H9 (cell line): ENCODE results near the gene CDK14. TPM values are rescaled to one million over a fixed set of nuclear protein-coding genes. Genes with fewer than 3 reads are reported as not detected.

ENCODE experiments used
- DNase-seq: peaks from one replicate; pipeline ENCODE4 v3.0.0-alpha.2; 2017
- H2AFZ ChIP-seq: one replicate; pipeline ENCODE4 v1.6.1; 2013; ENCODE audit warnings: mild to moderate bottlenecking, low read length, control low read depth, moderate library complexity
- H2AK5ac ChIP-seq: 2 replicates; pipeline ENCODE4 v1.6.1; 2013; ENCODE audit warnings: low read length, control low read depth, mixed read lengths; ENCODE audit not compliant: insufficient read length
- H2BK120ac ChIP-seq: one replicate; pipeline ENCODE4 v1.6.1; 2013; ENCODE audit warnings: low read depth, mild to moderate bottlenecking, low read length, control low read depth, inconsistent platforms; ENCODE audit not compliant: poor library complexity, severe bottlenecking
- H2BK12ac ChIP-seq: 2 replicates; pipeline ENCODE4 v1.6.1; 2013; ENCODE audit warnings: low read length, control low read depth, mixed read lengths, low read depth; ENCODE audit not compliant: insufficient read length
- H2BK15ac ChIP-seq: 2 replicates; pipeline ENCODE4 v1.6.1; 2013; ENCODE audit warnings: low read depth, low read length, control low read depth
- H2BK20ac ChIP-seq: one replicate; pipeline ENCODE4 v1.6.1; 2013; ENCODE audit warnings: low read depth, mild to moderate bottlenecking, low read length, control low read depth, inconsistent platforms; ENCODE audit not compliant: poor library complexity, severe bottlenecking
- H2BK5ac ChIP-seq: 2 replicates; pipeline ENCODE4 v1.6.1; 2013; ENCODE audit warnings: low read length, control low read depth, mixed read lengths; ENCODE audit not compliant: insufficient read length
- H3K14ac ChIP-seq: 2 replicates; pipeline ENCODE4 v1.6.1; 2013; ENCODE audit warnings: low read length, control low read depth; ENCODE audit not compliant: insufficient read depth
- H3K18ac ChIP-seq: 2 replicates; pipeline ENCODE4 v1.6.1; 2013; ENCODE audit warnings: low read depth, mild to moderate bottlenecking, mixed read lengths, low read length, control low read depth; ENCODE audit not compliant: insufficient read length
- H3K23ac ChIP-seq: 2 replicates; pipeline ENCODE4 v1.6.1; 2013; ENCODE audit warnings: low read length, control low read depth, mixed read lengths, low read depth; ENCODE audit not compliant: insufficient read length
- H3K23me2 ChIP-seq: 2 replicates; pipeline ENCODE4 v1.6.1; 2013; ENCODE audit warnings: low read depth, mild to moderate bottlenecking, mixed read lengths, low read length, control low read depth; ENCODE audit not compliant: insufficient read length, poor library complexity, severe bottlenecking
- H3K27ac ChIP-seq: 2 replicates; pipeline ENCODE4 v1.5.1; 2013; ENCODE audit warnings: low read length, control low read depth, mixed read lengths, low read depth; ENCODE audit not compliant: insufficient read length
- H3K27me3 ChIP-seq: 2 replicates; pipeline ENCODE4 v1.6.1; 2013; ENCODE audit warnings: low read length, control low read depth, inconsistent platforms; ENCODE audit not compliant: insufficient read depth
- H3K4ac ChIP-seq: 2 replicates; pipeline ENCODE4 v1.6.1; 2013; ENCODE audit warnings: low read depth, mild to moderate bottlenecking, control low read depth, inconsistent platforms, low read length, moderate library complexity
- H3K4me1 ChIP-seq: 2 replicates; pipeline ENCODE4 v1.6.1; 2013; ENCODE audit warnings: low read length, control low read depth, inconsistent platforms; ENCODE audit not compliant: insufficient read depth
- H3K4me2 ChIP-seq: 2 replicates; pipeline ENCODE4 v1.6.1; 2013; ENCODE audit warnings: low read length, control low read depth, mixed read lengths; ENCODE audit not compliant: insufficient read length, insufficient read depth
- H3K56ac ChIP-seq: 2 replicates; pipeline ENCODE4 v1.6.1; 2013; ENCODE audit warnings: low read depth, mild to moderate bottlenecking, mixed read lengths, low read length, control low read depth; ENCODE audit not compliant: insufficient read length
- H3K79me1 ChIP-seq: 2 replicates; pipeline ENCODE4 v1.6.1; 2013; ENCODE audit warnings: low read depth, mild to moderate bottlenecking, moderate library complexity, low read length, control low read depth, inconsistent platforms; ENCODE audit not compliant: insufficient read depth, poor library complexity, severe bottlenecking
- H3K79me2 ChIP-seq: 2 replicates; pipeline ENCODE4 v1.6.1; 2013; ENCODE audit warnings: low read length, control low read depth, inconsistent platforms; ENCODE audit not compliant: insufficient read depth
- H3K9ac ChIP-seq: 2 replicates; pipeline ENCODE4 v1.6.1; 2013; ENCODE audit warnings: low read length, control low read depth, mixed read lengths; ENCODE audit not compliant: insufficient read length; ENCODE audit errors: extremely low read depth
- H3K9me3 ChIP-seq: one replicate; pipeline ENCODE4 v1.6.1; 2013; ENCODE audit warnings: low read depth, low read length, inconsistent platforms; ENCODE audit not compliant: control insufficient read depth
- H3T11ph ChIP-seq: one replicate; pipeline ENCODE4 v1.6.1; 2013; ENCODE audit warnings: mild to moderate bottlenecking, low read length, control low read depth, inconsistent platforms
- H4K20me1 ChIP-seq: one replicate; pipeline ENCODE4 v1.6.1; 2013; ENCODE audit not compliant: control insufficient read depth, insufficient read length, insufficient read depth
- H4K5ac ChIP-seq: 2 replicates; pipeline ENCODE4 v1.6.1; 2013; ENCODE audit warnings: low read depth, mild to moderate bottlenecking, mixed read lengths, low read length, control low read depth; ENCODE audit not compliant: insufficient read length
- H4K8ac ChIP-seq: replicated peaks from 2 replicates; pipeline ENCODE4 v1.6.1; 2013; ENCODE audit warnings: low read length, control low read depth, mixed read lengths, low read depth; ENCODE audit not compliant: insufficient read length
- H4K91ac ChIP-seq: 2 replicates; pipeline ENCODE4 v1.6.1; 2013; ENCODE audit warnings: low read depth, mild to moderate bottlenecking, moderate library complexity, mixed read lengths, low read length, control low read depth; ENCODE audit not compliant: insufficient read length
- H3K27ac Mint-ChIP-seq, 3 experiments: 2 replicates in 2 of 3; 3 replicates in 1 of 3; pipeline ENCODE4 v1.8.0; 2020 to 2021; ENCODE audit warnings: mixed read lengths in 3 of 3, mild to moderate bottlenecking in 1 of 3, moderate library complexity in 1 of 3
- H3K27me3 Mint-ChIP-seq: 2 replicates; pipeline ENCODE4 v1.8.0; 2021; ENCODE audit warnings: low read depth, mild to moderate bottlenecking, moderate library complexity, mixed read lengths
- H3K36me3 Mint-ChIP-seq, 3 experiments: 2 replicates in 2 of 3; 3 replicates in 1 of 3; pipeline ENCODE4 v1.8.0; 2020 to 2021; ENCODE audit warnings: low read depth in 3 of 3, mixed read lengths in 3 of 3; ENCODE audit not compliant: insufficient read depth in 1 of 3
- H3K4me1 Mint-ChIP-seq, 2 experiments: 2 replicates each; pipeline ENCODE4 v1.8.0; 2020; ENCODE audit warnings: mixed read lengths in 2 of 2
- H3K4me3 Mint-ChIP-seq, 2 experiments: 2 replicates in 1 of 2; 3 replicates in 1 of 2; pipeline ENCODE4 v1.8.0; 2020 to 2021; ENCODE audit warnings: mild to moderate bottlenecking in 2 of 2, mixed read lengths in 2 of 2, moderate library complexity in 1 of 2
- H3K9me3 Mint-ChIP-seq, 2 experiments: 2 replicates in 1 of 2; 3 replicates in 1 of 2; pipeline ENCODE4 v1.8.0; 2020; ENCODE audit warnings: mild to moderate bottlenecking in 2 of 2, mixed read lengths in 2 of 2, moderate library complexity in 1 of 2
- WGBS: extraction: QIAGEN DNeasy Blood & Tissue Kit; methylation state at CpG from one replicate; pipeline ENCODE4 v1.1.7; 2013; ENCODE audit warnings: missing lambda C conversion rate, low lambda C conversion rate, mixed read lengths; ENCODE audit not compliant: insufficient read length; ENCODE audit errors: extremely low coverage; 5-methylcytosine and 5-hydroxymethylcytosine counted together
- total RNA-seq: library from RNA; stranded (reverse); gene quantifications from 2 replicates; pipeline ENCODE4 v1.2.1, GENCODE V29; 2021
- TF ChIP-seq, protein P1 (sequence below): fragments of 200-600 bp; sonication (generic); conservative IDR thresholded peaks from 3 replicates; pipeline ENCODE4 v1.8.0; 2021; ENCODE audit warnings: antibody characterized with exemption, mild to moderate bottlenecking

The CDK14 gene
- total RNA-seq, 1 experiment from 2014 or later = 23.9 TPM

DNA sequence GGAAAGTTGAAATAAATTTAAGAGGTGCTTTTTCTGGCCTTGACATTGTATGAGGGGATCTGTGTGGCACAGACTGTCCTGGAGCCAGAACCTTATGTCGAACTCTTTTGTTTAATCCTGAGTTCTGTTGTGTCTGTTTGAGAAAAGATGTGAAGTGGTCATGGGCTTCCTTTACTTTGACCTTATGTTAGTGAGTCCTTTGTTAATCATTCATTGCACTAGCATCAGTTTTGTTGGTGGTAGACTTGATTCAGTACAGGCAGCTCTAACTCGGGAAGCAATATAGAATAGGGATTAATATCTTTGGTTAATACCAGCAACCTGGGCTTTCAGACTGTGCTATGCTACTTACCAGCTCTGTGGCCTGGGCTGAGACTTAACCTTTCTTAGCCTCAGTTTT lies 544.2 kb downstream of the CDK14 start:
- Mint-ChIP-seq H3K4me3 (no peak overlapping the region), H3K4me1 (peaks cover 22 to 27% of the 10 kb centered on the region in 2 experiments), H3K36me3 (no peaks in the 10 kb centered on the region), H3K27me3 (no peaks in the 10 kb centered on the region), H3K27ac (no peak overlapping the region), H3K9me3 (no peaks in the 10 kb centered on the region)
- Histone ChIP-seq H3K14ac (no peak overlapping the region), H3K23me2 (no peaks in the 10 kb centered on the region), H3K9me3 (no peaks in the 10 kb centered on the region), H3K4me2 (no peak overlapping the region), H3K23ac (no peak overlapping the region), H3K79me1 (no peaks in the 10 kb centered on the region), H3K4ac (no peak overlapping the region), H3T11ph (no peak overlapping the region), H3K9ac (no peak overlapping the region), H2BK5ac (no peak overlapping the region), H3K79me2 (no peaks in the 10 kb centered on the region), H2BK20ac (no peak overlapping the region), H3K4me1 (peaks cover 7% of the 10 kb centered on the region), H2AK5ac (no peak overlapping the region), H4K91ac (no peak overlapping the region), H2AFZ (no peak overlapping the region), H4K20me1 (no peaks in the 10 kb centered on the region), H3K27me3 (no peaks in the 10 kb centered on the region), H4K8ac (no peak overlapping the region), H3K27ac (no peak overlapping the region), H3K56ac (no peak overlapping the region), H2BK120ac (no peak overlapping the region), H4K5ac (no peak overlapping the region), H2BK12ac (no peak overlapping the region), H2BK15ac (no peak overlapping the region), H3K18ac (no peak overlapping the region)
- DNase-seq = no peak
- no CpG with 5 or more reads among the region's 2 CpGs for WGBS
- TF ChIP-seq, protein P1, sequence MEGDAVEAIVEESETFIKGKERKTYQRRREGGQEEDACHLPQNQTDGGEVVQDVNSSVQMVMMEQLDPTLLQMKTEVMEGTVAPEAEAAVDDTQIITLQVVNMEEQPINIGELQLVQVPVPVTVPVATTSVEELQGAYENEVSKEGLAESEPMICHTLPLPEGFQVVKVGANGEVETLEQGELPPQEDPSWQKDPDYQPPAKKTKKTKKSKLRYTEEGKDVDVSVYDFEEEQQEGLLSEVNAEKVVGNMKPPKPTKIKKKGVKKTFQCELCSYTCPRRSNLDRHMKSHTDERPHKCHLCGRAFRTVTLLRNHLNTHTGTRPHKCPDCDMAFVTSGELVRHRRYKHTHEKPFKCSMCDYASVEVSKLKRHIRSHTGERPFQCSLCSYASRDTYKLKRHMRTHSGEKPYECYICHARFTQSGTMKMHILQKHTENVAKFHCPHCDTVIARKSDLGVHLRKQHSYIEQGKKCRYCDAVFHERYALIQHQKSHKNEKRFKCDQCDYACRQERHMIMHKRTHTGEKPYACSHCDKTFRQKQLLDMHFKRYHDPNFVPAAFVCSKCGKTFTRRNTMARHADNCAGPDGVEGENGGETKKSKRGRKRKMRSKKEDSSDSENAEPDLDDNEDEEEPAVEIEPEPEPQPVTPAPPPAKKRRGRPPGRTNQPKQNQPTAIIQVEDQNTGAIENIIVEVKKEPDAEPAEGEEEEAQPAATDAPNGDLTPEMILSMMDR = no peak
